GM19238 (cell line): ENCODE measurements around the gene TCP1.
"Not testable (repeated sequence)": the region's sequence is repeated elsewhere in the genome, so short reads cannot be mapped to it uniquely, and the experiment has no call there.

Source experiments
- DNase-seq: peaks from one replicate; pipeline ENCODE4 v3.0.0; 2011; ENCODE audit warnings: low spot score; ENCODE audit not compliant: insufficient read length

The TCP1 gene

DNA sequence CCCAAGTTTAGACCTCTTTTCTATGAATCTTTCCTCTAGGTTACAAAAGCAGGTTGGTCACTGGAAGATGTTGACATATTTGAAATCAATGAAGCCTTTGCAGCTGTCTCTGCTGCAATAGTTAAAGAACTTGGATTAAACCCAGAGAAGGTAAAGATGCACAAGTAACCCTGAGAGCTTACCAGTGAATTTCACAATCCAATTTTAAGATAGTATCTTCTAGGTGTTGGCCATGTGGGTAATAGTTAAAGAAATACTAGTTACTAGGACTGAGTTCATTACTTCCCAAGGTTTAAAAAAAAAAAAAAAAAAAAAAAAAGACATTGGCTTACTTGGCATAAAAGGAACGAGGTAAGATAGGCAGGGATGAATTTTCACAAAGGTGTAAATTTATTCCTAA, 11.3 kb downstream of the TCP1 start:
- no peak for DNase-seq

DNA sequence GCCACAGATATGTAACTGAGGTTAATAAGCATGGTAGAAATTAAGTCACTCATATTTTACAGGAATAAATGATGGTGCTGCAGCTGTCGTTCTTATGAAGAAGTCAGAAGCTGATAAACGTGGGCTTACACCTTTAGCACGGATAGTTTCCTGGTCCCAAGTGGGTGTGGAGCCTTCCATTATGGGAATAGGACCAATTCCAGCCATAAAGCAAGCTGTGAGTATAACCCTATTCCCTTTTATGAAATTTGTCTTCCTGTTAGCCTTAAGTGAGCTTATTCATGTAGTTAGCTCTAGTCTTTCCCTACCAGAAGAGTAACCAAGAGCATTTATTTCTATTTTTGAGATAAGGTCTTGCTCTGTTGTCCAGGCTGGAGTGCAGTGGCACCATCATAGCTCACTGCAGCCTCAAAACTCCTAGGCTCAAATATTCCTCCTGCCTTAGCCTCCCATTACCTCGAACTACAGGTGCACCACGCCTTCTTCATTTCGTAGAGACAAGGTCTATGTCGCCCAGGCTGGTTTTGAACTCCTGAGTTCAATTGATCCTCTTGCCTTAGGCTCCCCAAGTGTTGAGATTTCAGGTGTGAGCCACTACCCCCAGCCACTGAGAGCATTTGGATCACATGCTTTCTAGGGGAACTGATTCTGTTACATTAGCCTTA, 12.0 kb downstream of the TCP1 start:
- no peak for DNase-seq

GRCh38 chr6:159772196-159772595, 17.2 kb downstream of the TCP1 start:
- DNase-seq: no peak

- DNase-seq: no peak
These were observed 19.9 kb downstream of the TCP1 start for GRCh38 chr6:159769470-159769869.

- DNase-seq: no peak
These were observed 22.5 kb downstream of the TCP1 start for GRCh38 chr6:159766906-159767305.

DNA sequence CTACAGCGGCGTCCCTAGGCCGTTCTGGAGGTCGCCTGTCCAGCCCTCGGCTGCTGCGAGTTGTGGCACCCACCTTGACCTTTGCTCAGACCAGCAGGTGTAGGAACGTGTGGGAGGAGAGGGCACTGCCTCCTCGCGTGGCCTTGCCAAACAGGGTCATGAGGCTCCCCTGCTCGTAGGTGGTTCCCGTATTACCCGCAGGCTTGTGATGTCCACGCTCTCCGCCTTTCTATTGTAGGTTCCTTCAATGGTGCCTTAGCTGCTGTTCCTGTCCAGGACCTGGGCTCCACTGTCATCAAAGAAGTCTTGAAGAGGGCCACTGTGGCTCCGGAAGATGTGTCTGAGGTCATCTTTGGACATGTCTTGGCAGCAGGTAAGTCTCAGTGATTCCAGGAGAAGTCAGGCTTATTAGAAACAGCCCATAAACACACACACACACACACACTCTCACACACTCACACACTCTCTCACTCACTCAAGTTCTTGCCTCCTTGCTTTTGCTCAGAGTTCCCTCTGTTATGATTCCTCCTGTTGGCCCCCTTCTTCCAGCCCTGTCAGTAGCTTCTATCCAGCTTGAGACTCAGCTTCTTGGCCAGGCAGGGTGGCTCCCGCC, 26.6 kb downstream of the TCP1 start:
- no peak for DNase-seq

DNA sequence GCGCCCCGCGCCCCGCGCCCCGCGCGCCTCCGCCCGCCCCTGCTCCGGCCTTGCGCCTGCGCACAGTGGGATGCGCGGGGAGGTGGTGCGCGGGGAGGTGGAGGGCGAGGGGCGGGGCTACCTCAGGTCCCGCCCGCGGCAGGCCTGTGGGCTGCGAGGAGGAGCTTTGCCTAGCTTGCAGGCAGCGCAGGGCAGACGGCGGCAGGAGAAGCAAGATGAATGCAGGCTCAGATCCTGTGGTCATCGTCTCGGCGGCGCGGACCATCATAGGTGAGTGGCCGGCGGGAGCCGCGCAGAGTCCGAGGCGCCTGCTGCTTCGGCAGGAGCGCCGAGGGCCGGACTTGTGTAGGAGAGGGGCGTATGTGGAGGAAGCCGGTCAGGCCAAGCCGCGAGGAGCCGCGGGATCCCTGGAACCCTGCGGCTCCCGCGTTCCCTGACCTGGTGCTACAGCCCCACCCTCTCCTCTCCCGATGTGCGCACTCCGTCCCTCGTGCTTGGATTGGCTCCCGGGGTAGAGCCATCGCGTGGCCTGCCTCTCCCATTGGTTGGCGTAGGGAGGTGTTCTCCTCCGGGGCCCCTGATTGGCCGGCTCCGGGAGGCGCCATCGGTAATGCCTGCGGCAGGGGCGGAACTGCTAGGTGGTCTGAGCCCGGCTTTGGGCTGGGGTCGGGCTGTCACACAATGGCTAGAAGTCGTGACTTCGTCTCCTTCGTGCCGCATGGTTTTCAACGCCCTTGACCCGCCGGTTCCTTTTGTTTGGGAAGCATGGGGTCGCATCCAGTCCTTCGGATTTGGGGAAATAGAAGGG, 27.3 kb downstream of the TCP1 start, which contains the start of gene ACAT2:
ACAT2 (plus strand) TSS at position 173 of the 808 bp plus-strand sequence; CDS start at position 216, 43 bp downstream.
- DNase-seq: peak; percentile 98

GRCh38 chr6:159761129-159761872, 28.1 kb downstream of the TCP1 start:
- DNase-seq: peak; percentile 6

DNA sequence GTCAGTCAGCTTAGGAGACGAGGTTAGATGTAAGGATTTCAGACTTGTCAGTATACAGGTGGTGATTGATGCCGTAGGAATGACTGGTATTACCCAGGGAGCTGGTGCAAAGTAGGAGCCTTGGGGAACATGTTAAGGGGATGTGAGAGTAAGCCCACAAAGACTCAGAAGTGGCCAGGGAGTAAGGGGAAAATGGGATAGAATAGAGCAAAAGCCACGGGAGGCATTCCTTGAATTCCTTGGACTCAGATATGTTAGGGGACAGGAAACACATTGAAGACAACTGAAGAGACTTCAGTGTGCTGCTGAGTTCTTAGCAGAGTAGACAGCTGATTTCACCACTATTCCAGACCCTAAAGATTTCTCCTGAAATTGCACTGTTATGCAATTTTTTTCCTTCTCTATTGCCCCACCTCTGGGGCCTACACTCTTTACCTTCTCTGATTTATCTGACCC, 28.8 kb downstream of the TCP1 start:
- DNase-seq: no peak

- no peak for DNase-seq
These were observed 29.8 kb downstream of the TCP1 start for GRCh38 chr6:159759645-159760044.

GRCh38 chr6:159758031-159759001, 31.1 kb downstream of the TCP1 start:
- no peak for DNase-seq

- DNase-seq: no peak
These were observed 32.9 kb downstream of the TCP1 start for GRCh38 chr6:159756508-159756907.

DNA sequence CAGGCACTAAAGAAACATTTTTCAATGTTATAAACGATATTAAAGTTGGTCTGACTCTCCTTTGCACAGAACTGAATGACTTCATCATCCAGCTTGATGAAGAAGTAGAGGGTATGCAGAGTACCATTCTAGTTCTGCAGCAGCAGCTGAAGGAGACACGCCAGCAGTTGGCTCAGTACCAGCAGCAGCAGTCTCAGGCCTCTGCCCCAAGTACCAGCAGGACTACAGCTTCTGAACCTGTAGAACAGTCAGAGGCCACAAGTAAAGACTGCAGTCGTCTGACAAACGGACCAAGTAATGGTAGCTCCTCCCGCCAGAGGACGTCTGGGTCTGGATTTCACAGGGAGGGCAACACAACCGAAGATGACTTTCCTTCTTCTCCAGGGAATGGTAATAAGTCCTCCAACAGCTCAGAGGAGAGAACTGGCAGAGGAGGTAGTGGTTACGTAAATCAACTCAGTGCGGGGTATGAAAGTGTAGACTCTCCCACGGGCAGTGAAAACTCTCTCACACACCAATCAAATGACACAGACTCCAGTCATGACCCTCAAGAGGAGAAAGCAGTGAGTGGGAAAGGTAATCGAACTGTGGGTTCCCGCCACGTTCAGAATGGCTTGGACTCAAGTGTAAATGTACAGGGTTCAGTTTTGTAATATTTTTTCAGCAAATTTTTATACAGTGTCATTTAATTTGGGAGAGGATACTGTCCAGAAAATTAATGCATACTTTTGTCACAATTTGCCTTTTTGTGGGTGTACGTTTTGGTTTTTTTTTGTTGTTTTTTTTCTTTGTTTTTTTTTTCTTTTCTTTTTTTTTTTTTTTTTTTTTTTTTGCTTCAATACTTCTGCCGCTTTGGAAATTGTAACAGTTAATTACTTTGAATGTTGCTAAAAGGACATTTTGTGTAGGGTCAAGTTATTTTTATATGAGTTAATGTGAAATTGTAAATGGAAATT, 34.2 kb downstream of the TCP1 start:
- no peak for DNase-seq

GRCh38 chr6:159754401-159754800, 35.0 kb downstream of the TCP1 start:
- no peak for DNase-seq

DNA sequence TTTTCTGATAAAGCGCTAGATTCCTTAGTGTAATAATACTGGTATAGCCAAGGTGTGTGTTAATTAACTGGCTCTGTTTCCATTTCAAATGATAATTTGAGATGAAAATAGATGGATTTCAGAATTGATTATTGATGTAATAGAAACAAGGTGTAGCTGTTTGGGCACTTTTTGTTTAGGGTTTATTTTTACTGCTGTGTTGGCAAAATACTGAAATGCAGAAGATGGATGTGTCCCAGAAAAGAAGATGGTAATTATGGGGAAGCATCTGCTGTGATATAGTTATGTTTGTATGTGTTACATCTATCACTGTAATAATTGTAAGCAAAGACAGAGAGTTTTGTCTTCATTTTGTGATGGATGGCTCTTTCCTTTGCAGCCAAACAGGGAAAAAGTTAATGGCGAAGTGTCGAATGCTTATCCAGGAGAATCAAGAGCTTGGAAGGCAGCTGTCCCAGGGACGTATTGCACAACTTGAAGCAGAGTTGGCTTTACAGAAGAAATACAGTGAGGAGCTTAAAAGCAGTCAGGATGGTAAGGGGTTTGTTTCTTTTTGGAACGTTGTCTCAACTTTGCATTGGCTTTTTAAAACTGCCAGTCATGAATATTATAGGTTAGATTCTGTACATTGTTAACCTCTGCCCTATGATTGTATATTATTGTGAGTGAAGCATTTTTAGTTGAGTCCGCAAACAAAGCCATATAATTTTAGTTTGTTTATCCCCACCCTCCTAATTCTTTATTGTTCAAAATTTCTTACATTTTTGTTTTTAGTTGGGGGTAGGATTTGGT, 36.1 kb downstream of the TCP1 start:
- DNase-seq: no peak

DNA sequence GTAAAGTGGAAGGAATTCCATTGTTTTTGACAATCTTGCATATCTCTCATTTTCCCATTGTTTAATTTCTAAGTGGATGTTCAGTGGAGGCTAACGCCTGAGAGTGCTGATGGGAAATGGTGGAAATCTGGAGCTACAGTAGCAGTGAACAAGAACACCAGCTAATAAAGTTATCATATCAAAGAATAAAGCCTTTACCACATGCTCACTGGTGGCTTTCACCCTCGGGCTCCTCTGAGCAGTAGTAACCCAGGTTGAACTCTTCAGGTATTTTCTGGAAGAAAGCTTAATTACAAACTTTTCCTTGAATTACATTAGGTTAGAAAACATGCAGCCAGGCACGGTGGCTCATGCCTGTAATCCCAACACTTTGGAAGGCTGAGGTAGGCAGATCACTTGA, 38.0 kb downstream of the TCP1 start:
- DNase-seq: no peak

DNA sequence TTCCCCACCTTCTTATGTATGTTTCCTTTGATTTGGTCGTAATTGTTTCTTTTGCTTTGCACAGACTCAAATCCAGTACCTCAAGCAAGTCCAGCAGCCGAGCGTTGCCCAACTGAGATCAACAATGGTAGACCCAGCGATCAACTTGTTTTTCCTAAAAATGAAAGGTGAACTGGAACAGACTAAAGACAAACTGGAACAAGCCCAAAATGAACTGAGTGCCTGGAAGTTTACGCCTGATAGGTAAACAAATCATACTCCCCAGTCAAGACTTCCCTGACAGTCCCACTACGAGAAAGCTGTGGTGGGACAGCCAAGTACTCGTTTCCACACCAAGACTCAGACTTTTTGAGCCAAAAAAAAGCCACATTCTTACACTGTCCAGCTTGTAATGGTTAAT, 41.3 kb downstream of the TCP1 start:
- DNase-seq: not testable (repeated sequence)

DNA sequence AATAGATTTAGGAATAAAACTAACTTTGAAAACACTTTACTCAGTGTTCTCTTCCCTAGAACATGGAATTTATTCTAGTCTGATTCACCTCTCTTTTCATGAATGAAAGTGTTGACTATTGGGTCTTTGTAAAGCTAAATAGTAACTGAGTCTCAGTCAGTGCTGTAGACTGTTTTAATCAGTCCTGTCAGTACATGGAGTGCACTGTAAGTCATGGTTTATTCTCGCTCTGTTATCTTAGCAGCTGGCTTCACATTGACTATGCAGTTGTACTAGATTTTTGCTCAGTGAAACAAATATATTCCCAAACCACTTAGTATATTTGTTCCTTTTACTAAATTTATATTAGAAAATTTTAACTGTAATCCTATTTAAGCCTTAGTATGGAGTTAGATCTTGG, 42.6 kb downstream of the TCP1 start:
- no peak for DNase-seq
